ENCODE measurements around the gene CDC34.
A peak's percentile ranks its signal among the peaks of the same experiment; 100 is the strongest.

The CDC34 gene

DNA sequence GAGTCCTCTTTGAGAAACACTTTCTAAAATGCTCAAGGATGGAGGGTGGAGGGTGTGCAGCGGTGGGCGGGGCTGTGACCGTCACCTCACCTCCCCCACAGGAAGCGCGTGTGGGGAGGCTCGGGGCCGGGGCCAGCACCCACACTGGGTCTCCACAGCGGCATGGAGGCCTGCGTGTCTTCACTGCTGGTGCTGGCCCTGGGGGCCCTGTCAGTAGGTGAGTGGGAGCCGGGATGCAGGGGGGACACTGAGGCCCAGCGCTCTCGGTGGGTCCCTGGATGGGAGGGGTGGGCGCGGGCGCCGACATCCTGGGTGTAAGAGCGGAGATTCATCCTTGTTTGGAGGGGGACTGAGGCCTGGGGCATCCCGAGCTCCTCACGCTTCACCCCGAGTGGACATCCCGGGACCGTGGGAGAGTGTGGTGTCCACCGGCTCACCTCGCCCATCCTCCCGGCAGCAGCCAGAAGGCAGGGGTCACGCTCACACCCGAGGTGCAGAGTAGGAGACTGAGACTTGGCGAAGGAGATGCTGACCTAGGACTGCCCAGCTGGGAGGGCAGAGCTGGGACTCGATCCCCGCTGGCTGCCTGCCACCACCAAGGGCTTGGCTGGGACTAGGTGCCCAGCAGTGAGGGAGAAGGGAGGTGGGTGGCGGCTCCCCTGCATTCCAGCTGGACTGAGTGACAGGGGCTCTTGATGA lies 12.5 kb downstream of the CDC34 start, which contains the start of gene GZMM:
TSS of gene GZMM (plus strand) at position 144 of the 699 bp plus-strand sequence. CDS start at position 163, 19 bp downstream.
- no peak for DNase-seq

DNA sequence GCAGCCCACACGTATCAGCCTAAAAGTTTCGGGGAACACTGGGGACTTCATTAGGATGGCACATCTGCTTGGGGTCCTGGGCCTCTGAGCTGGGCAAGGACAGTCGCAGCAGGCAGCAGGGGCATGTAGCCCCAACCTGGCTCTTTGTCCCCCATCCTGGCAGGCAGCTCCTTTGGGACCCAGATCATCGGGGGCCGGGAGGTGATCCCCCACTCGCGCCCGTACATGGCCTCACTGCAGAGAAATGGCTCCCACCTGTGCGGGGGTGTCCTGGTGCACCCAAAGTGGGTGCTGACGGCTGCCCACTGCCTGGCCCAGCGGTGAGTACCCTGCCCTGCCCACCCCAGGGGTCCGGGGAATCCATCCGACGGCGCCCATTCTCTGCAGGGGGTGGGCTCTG lies 15.6 kb downstream of the CDC34 start:
- no peak for DNase-seq

DNA sequence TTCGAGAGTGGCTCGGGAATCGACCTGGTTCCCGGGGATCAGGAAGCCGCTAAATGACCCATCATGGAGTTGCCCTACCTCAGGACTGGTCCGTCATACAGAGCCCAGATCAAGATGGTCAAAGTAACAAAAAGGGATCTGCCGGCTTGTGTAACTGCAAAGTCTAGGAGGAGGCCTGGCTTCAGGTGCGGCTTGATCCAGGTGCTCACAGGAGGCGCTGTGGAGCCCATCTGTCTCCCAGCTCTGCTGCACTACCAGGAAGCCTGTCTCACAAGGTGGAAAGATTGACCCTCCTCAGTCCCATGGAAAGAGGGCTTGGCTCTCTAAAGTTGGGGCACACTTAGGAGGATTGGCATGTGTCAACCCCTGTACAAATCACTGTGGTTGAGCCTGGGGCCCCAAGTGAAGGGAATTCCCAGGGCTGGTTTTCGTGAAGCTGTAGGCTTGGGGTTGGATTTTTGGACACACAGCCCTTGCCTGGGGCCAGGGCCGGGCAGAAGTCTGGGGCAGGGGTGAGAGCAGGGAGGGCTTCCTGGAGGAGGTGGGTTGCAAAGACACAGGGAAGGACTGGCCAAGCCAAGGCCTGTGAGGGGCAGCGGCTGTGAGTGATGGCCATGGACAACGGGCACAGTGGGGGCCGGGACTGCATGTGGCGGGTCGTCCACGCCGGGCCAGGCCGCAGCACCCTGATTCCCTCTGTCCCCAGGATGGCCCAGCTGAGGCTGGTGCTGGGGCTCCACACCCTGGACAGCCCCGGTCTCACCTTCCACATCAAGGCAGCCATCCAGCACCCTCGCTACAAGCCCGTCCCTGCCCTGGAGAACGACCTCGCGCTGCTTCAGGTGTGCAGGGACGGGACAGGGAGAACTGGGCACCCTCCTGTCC lies 16.5 kb downstream of the CDC34 start:
- DNase-seq, result no peak

DNA sequence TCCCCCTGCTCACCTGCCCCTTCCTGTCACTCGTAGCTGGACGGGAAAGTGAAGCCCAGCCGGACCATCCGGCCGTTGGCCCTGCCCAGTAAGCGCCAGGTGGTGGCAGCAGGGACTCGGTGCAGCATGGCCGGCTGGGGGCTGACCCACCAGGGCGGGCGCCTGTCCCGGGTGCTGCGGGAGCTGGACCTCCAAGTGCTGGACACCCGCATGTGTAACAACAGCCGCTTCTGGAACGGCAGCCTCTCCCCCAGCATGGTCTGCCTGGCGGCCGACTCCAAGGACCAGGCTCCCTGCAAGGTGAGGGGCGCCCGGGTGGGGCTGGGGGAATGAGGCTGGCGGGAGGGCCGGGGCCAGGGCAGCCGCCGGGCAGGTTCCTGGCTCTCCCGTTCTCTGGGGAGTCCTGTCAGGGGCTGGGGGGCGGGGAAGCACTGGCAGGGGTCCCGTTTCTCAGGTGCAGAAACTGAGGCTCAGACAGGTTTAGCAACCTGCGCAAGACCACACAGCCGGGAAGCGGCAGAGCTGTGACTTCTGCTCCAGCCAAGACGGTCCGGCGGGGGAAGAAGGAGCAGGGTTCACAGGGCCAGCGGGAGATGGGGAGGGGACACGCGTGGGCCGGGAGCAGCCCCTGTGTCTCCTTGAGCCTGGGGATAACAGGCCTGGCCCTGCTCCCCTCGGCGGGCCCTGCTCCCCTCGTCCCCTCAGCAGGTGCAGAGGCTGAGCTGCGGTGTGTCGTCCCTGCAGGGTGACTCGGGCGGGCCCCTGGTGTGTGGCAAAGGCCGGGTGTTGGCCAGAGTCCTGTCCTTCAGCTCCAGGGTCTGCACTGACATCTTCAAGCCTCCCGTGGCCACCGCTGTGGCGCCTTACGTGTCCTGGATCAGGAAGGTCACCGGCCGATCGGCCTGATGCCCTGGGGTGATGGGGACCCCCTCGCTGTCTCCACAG lies 17.6 kb downstream of the CDC34 start:
- no peak for DNase-seq

DNA sequence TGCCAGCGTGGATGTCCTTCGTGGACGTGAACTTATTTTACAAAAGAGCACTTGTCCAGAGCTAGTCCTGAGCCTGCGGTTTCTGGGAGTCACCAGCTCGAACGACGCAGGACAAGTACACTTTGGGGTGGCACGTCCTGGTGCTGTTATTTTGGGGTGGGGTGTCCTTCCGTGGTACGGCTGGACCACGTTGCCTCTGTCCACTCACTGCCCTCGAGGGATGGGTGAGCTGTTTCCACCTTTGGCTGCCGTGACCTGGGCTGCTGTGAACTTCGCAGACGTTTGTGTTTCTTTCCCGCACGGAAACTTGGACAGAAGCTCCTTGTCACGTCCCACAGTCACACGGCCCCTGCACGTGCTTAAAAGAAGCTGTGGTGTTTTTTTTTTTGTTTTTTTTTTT lies 23.3 kb downstream of the CDC34 start:
- no peak for DNase-seq

DNA sequence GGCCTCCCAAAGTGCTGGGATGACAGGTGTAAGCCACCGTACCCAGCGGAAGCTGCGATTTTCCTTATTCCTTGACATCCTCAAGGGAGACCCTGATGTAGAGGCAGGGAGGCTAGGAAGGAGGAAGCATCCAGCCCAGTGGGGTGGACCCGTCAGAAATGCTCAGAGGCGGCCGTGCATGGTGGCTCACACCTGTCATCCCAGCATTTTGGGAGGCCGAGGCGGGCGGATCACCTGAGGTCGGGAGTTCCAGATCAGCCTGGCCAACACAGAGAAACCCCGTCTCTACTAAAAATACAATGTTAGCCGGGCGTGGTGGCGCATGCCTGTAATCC lies 23.9 kb downstream of the CDC34 start:
- DNase-seq, result no peak

DNA sequence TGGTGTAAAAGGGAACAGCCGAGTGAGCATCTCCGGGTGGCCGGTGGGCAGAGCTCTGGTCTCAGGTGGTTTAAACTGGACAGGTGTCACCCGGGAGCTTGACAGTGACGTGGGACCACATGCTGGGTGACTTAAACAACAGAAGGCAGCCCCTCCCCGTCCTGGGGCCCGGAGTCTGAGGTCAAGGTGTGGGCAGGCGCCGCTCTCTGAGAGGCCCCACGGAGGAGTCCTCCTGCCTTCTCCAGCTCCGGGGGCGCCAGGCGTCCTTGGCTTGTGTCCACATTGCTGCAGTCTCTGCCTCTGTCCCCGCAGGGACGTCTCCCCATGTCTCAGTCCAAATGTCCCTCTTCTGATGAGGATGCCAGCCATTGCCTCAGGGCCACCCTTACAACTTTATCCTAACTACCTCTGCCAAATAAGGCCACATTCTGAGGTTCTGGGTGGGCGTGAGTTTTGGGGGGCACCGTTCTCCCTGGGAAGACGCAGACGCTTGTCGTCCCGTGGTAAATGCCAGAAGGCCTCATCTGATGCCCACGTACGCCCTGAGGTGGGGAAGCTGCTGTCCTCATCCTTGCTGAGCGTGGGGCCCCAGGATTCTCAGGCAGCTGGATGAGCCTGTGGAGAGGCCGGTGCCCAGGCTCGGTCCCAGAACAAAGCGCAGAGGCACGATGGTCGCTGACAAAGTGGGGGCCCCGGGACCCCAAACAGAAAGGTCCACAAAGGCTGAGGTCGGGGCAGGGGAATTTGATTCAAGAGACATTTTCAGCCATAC lies 25.2 kb downstream of the CDC34 start:
- DNase-seq, result no peak

DNA sequence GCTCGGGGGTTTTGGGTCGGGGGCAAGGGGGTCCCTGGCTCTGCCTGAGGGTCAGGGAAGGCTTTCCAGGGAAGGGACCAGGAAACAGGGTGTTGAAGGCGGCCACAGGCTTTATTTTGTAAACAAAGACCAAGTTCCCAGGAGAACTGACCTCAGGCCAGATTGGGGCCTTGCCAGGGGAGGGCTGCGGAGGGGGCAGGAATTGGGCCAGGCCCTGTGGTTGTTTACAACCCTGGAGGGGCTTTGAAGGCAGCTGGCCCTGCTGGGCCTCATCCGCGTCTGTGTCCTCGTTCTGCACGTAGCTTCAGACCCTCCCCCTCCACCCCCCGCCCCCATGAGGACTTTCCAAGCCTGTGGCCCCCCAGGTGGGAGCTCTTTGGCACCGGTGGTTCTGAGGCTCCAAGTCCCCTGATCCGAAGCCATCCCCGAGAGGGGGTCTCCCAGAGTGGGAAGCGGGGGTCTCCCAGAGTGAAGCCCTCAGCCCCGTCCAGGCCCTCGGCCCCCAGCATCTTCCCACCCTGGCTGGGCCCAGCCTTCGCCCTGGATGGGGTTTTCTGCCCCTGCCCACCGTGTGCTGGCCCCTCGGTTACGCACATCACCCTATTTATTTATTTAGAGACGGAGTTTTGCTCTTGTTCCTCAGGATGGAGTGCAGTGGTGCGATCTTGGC lies 27.3 kb downstream of the CDC34 start:
- DNase-seq, result no peak

DNA sequence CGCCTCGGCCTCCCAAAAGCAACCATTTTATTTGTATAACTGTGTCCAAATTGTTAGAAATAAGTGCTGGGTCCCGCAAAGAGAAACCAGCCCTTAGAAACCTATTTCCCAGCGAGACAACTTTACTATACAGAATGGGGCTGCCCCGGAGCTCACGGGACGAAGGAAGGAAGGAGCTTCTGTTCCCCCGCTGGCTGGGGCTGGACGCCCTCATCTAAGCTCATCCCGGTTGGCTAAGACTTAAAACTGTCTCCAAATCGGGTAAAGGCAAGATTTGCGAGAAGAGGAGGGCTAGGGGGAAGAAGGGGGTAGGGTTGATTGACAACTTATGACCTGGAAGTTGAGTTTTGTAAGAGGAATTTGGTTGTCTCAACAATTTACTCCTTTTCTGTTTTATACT lies 28.6 kb downstream of the CDC34 start:
- DNase-seq, result no peak

DNA sequence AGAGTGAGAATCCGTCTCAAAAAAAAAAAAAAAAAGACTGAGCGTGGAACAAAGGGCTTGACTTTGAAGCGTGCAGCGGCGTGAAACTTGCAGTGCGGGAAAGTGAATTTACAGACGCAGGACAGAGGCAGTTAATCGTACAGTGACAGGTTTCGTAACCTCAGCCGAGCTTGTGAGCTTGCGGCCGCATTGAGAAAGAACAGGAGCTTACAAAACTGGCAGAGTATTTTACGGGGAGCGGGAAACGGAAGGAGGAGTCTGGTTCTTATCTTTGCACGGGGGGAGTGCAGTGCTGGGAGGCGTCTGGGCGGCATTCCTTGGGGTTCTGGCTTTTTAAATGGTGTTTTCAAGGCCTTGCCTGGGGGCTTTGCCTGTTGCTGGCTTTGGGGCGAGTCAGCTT lies 34.8 kb downstream of the CDC34 start:
- DNase-seq, result no peak

DNA sequence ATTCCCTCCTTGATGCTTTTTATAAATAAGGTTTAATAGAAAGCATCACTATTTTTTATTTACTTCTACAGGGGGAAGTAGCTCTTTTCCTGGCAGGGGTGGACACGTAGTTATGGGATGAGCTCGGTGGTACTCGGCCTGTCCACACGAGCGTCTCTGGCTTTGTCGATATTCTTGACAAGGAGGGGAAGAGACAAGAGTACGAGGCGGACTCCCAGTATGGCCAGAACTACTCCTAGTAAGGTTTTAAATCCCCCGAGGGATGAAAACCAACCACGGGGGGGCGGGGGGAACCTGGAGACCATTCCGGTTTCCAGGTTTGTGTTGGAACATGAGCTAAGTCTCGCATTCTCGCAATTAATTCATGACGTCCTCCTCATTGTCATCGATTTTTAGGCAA lies 35.3 kb downstream of the CDC34 start:
- DNase-seq, result no peak

DNA sequence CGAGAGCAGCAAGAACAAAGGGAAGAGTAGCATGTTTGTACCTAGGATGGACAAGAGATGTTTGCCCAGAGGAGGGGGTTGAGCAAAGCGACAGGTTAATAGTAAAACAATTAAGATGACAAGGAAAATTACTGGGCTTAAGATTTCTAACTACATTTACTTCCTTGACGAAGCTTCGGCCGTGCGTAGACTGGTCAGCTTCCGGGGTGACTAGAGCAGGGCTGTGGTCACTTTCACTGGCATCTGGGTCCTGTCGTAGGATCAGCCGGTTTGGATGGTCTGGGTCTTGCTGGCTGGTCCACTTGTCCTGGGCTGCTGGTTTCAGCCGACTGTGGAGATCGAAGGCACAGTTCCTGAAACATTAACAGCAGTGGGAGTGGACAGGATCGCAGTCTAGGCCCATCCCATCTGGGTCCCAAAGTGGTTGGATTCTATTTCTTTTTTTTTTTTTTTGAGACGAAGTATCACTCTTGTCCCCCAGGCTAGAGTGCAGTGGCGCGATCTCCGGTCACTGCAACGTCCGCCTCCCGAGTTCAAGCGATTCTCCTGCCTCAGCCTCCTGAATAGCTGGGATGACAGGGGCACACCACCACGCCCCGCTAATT lies 35.8 kb downstream of the CDC34 start:
- no peak for DNase-seq

DNA sequence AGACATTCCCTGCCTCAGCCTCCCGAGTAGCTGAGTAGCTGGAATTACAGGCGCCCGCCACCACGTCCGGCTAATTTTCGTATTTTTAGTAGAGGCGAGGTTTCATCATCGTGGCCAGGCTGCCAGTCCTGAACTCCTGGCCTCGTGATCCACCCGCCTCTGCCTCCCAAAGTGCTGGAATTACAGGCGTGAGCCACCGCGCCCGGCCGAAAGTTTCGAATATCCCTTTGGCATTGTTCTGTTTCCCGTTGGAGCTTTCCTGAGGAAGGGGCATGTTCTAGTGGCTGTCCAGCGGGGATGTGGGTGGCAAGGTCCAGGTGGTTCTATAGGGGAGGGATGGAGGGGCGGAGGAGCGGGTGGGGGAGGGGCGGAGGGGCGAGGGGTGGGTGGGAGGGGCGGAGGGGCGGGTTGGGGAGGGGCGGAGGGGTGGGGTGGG lies 38.7 kb downstream of the CDC34 start:
- no peak for DNase-seq

DNA sequence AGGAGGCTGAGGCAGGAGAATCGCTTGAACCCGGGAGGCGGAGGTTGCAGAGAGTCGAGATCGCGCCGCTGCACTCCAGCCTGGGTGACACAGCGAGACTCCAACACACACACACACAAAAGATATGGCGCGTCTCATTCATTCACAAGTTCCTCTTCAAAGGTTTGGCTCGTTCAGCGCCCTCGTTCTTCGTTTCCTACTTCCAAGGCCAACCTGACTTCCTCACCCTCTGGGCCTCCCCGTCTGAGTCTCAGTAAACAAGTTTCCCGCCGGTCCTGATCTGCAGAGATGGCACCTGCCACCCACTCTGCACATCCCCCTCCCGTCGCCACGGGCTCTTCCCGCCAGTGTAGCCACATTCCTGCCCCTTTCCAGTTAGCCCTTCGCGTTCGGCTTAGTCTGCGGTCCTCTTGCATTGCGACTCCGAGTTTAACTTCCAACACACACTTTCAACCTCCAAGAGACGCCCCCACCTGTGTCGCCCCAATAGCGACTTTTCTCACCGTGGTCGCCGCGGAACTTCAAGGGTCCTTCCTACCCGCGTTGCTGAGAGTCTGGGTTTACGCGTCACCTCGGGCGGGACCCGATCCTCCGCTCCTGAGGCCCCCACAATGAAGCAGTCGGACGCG lies 39.5 kb downstream of the CDC34 start:
- DNase-seq, result no peak

DNA sequence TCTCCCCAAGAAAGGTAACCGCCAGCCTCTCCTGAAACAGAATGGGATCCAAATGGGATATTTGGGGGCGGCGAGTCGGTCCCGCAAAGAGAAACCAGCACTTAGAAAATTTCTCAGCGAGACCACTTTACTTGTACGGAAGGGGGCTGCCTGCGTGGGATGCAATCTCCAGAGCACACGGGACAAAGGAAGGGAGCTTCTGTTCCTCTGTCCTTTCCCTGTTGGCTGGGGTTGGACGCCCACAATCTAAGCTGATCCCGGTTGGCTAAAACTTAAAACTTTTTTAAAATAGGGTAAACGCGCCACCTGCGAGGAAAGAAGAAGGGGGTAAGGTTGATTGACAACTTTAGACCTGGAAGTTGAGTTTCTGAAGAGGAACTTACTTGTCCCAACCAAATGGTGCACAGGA lies 40.0 kb downstream of the CDC34 start:
- DNase-seq, result no peak

DNA sequence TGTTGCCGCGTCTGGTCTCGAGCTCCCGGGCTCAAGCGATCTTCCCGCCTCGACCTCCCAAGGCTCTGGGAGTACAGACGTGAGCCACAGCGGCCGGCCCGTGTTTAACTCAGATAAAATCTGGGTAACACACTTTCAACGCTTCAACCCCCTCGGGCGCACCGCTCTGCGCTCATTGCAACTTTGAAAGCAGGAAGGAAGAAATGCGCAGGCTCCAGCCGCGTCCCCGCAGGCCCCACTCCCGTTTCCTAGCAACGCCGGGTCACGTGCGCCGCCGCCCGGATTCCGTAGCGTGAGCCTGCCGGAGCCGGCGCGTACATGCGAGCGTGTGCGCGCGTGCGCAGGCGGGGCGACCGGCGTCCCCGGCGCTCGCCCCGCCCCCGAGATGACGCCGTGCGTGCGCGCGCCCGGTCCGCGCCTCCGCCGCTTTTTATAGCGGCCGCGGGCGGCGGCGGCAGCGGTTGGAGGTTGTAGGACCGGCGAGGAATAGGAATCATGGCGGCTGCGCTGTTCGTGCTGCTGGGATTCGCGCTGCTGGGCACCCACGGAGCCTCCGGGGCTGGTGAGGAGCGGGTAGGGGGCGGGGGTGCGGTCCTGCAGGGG lies 40.7 kb downstream of the CDC34 start, which contains the start of gene BSG:
TSS of gene BSG (plus strand) at position 457 of the 603 bp plus-strand sequence. CDS start at position 496, 39 bp downstream.
- DNase-seq, result peak; percentile 97

DNA sequence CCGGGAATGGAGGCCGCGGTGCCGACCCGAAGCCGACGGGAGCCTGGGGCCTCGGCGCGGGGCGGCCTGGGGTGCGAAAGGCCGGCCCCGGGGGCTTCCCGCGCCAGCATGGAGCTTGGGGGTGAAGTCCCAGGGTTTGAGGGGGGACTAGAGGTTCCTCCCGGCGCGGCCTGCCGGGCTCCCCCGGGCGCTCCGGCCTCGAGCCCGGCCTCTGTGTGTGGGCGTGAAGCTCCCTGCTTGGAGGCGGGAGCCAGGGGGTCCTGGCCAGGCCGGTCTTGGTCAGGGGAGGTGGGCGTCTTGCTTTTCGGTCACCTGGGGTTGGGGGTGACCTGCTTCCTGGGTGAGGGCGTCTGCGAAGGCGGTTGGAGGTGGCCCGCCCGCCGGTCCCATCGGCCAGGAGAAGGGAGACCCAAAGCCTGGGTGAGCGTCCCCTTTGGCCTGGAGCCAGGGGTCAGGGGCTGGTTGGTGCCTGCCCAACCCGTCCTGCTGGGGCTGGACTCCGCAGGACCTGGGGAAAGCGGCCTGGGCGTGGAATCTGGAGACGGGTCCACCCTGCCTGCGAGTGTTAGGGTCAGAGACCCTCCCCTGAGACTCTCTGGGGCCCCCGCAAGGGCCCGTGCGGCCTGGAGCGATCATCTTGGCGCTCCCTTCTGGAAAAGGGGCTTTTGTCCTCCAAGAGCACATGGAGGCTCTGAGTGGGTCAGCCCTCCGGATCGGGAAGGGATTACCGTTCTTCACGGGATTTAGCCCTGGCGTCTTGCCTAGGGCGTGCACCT lies 41.4 kb downstream of the CDC34 start:
- DNase-seq, result peak; percentile 41

DNA sequence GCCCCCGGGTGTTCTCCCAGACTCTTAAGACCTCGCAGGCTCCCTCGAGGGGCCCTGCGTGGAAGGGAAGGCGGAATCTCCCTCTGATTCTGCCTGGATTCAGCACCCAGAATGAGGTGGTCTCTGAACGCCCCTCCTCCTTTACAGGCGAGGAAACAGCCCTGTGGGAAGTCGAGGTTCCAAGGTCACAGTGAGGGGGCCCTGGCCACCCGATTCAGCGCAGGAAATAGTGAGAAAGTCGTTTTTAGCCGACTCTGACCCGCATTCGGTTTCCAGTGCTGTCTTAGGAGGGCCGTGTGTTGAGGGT lies 41.9 kb downstream of the CDC34 start:
- no peak for DNase-seq

DNA sequence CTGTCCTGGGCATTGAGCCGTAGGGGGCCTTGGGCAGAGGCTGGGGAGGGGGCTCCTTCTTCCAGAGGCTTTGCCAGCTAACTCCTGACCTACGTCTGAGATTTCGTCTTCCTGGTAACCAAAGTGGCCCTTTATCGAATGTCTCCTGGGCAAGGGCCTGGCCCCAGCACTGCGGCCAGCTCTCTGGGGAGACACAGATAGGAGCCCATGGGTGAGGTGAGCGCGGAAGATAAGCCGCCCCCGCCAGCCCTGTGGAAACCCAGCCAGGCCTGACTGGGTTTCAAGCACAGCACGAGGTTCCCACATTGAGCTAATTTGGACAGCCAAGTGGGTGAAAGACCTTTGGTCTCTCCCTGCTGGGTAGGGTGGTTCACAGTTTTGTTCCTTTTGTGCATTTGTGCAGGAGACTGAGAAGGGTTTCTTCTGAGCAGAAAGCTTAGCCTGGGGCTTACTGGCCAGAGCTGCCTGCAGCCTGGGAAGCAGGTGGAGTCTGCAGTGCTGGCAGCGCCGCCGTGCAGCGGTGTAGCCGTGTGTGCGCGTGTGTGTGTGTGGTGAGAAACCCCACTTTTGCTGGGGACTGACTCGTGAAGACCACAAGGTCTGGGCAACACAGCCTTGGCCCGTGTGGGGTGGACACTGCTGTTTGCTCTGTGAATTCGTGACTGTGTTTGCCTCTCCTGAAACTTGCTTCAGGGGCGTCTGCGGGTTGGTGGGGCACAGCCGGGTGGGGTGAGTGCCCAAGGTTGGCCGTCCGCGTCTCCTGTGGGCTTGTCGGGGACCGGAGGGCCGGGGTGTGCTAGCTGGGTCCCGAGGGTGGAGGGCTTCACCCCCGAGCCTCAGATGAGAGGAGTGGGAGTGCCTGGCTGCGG lies 43.3 kb downstream of the CDC34 start:
- peak; percentile 4 for DNase-seq

All from HCEC 1CT (cell line).